Gastrocnemius medialis (tissue), 4 donors: ENCODE data around the gene TRAK1.

Experiments used
- POLR2A ChIP-seq, 2 donors: fragments of 450-650 bp; IDR thresholded peaks; one replicate each; pipeline ENCODE4 v1.6.1; 2017; ENCODE audit warnings: antibody characterized with exemption in 2 of 2, mild to moderate bottlenecking in 2 of 2, moderate library complexity in 2 of 2
- TF ChIP-seq, protein P1 (sequence below), 5 experiments: fragments of 450-650 bp in 3 of 5; fragments of 200-600 bp in 2 of 5; sonication (generic) in 2 of 5; IDR thresholded peaks in 4 of 5; conservative IDR thresholded peaks in 1 of 5; 1 replicate in 4 of 5; 2 replicates in 1 of 5; pipeline ENCODE4 v1.5.1; 2016 to 2019; ENCODE audit warnings: antibody characterized with exemption in 5 of 5, mild to moderate bottlenecking in 3 of 5, moderate library complexity in 3 of 5

GRCh38 chr3:42051384-42052131 is 39.6 kb upstream of the TRAK1 start:
- TF ChIP-seq, protein P1, sequence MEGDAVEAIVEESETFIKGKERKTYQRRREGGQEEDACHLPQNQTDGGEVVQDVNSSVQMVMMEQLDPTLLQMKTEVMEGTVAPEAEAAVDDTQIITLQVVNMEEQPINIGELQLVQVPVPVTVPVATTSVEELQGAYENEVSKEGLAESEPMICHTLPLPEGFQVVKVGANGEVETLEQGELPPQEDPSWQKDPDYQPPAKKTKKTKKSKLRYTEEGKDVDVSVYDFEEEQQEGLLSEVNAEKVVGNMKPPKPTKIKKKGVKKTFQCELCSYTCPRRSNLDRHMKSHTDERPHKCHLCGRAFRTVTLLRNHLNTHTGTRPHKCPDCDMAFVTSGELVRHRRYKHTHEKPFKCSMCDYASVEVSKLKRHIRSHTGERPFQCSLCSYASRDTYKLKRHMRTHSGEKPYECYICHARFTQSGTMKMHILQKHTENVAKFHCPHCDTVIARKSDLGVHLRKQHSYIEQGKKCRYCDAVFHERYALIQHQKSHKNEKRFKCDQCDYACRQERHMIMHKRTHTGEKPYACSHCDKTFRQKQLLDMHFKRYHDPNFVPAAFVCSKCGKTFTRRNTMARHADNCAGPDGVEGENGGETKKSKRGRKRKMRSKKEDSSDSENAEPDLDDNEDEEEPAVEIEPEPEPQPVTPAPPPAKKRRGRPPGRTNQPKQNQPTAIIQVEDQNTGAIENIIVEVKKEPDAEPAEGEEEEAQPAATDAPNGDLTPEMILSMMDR (IDR thresholded peaks at IDR 0.05 in 4 of 5, conservative IDR thresholded peaks at IDR 0.05 in 1 of 5) = no peak
- TF ChIP-seq POLR2A (IDR thresholded peaks at IDR 0.05) = no peak
